ENCODE data around the gene TMEM209.
"Not testable (repeated sequence)": the region's sequence is repeated elsewhere in the genome, so short reads cannot be mapped to it uniquely, and the experiment has no call there.

Gene TMEM209

DNA sequence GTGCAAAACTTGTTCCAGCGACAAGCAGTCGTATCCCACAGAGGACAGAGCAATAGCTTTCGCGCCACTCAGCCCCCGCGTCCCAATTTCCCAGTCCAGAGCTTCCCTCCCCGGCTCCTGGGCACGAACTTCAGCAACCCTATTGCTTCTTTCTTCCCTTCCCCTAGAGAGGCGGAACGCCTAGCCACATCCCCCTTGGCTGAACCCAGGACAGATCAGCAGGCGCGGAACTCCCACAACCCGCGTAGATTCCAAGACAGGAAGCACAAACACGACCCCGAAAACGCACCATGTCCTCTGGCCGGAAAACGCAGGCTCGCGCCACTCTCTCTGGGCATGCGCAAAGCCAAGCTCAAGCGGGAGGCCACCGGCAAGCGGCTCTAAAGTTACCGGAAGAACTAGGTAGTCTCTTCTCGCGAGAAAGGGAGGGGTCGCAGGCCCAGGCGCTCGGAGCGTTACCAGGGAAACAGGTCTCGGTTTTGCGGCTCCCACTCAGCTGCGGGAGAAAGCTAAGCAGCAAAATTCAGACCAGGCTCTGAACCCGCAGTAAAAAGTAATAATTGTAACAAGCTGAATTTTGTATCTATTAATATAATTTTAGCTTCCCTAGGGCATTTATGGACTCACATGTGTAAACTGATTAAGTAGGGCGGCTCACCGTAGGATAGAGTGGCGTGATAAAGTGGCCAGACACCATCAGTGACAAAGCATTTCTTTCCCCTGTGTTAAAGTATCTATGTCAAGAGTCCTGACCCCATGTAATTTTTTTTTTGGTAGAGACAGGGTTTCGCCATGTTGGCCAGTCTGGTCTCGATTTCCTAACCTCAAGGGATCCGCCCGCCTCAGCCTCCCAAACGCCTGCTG, at the start of gene TMEM209:
TMEM209 (minus strand) TSS at position 323 of the 864 bp plus-strand sequence; CDS start at position 292, 31 bp downstream.
- peak; percentile 97 for DNase-seq

DNA sequence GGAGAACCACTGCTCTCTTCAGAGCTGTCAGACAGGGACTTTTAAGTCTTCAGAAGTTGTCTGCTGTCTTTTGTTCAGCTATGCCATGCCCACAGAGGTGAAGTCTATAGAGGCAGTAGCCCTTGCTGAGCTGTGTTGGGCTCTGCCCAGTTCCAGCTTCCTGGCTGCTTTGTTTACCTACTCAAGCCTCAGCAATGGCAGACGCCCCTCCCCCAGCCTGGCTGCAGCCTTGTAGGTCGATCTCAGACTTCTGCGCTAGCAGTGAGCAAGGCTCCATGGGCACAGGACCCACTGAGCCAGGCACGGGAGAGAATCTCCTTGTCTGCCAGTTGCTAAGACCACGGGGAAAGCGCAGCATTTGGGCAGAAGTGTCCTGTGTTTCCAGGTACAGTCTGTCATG, 49.3 kb upstream of the TMEM209 start:
- no peak for DNase-seq

DNA sequence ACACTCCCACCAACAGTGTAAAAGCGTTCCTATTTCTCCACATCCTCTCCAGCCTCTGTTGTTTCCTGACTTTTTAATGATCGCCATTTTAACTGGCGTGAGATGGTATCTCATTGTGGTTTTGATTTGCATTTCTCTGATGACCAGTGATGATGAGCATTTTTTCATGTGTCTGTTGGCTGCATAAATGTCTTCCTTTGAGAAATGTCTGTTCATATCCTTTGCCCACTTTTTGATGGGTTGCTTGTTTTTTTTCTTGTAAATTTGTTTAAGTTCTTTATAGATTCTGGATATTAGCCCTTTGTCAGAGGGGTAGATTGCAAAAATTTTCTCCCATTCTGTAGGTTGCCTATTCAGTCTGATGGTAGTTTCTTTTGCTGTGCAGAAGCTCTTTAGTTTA, 44.4 kb upstream of the TMEM209 start:
- not testable (repeated sequence) for DNase-seq

DNA sequence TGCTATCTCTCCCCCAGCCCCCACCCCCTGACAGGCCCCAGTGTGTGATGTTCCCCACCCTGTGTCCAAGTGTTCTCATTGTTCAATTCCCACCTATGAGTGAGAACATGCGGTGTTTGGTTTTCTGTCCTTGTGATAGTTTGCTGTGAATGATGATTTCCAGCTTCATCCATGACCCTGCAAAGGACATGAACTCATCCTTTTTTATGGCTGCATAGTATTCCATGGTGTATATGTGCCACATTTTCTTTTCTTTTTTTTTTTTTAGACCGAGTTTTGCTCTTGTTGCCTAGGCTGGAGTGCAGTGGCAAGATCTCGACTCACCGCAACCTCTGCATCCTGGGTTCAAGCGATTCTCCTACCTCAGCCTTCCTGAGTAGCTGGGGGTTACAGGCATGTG, 43.6 kb upstream of the TMEM209 start:
- DNase-seq = not testable (repeated sequence)

DNA sequence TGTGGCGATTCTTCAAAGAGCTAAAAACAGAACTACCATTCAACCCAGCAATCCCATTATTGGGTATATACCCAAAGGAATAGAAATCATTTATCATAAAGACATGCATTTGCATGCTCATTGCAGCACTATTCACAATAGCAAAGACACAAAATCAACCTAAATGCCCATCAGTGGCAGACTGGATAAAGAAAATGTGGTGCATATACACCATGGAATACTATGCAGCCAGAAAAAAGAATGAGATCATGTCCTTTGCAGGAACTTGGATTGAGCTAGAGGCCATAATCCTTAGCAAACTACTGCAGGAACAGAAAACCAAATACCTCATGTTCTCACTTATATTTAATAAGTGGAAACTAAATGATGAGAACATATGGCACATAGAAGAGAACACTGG, 41.3 kb upstream of the TMEM209 start:
- DNase-seq = not testable (repeated sequence)

DNA sequence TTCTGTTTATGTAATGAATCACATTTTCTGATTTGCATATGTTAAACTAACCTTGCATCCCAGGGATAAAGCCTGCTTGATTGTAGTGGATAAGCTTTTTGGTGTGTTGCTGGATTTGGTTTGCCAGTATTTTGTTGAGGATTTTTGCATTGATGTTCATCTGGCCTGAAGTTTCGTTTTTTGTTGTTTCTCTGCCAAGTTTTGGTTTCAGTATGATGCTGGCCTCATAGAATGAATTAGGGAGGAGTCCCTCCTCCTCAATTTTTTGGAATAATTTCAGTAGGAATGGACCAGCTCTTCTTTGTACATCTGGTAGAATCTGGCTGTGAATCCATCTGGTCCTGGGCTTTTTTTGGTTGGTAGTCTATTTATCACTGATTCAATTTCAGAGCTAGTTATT, 38.3 kb upstream of the TMEM209 start:
- not testable (repeated sequence) for DNase-seq

DNA sequence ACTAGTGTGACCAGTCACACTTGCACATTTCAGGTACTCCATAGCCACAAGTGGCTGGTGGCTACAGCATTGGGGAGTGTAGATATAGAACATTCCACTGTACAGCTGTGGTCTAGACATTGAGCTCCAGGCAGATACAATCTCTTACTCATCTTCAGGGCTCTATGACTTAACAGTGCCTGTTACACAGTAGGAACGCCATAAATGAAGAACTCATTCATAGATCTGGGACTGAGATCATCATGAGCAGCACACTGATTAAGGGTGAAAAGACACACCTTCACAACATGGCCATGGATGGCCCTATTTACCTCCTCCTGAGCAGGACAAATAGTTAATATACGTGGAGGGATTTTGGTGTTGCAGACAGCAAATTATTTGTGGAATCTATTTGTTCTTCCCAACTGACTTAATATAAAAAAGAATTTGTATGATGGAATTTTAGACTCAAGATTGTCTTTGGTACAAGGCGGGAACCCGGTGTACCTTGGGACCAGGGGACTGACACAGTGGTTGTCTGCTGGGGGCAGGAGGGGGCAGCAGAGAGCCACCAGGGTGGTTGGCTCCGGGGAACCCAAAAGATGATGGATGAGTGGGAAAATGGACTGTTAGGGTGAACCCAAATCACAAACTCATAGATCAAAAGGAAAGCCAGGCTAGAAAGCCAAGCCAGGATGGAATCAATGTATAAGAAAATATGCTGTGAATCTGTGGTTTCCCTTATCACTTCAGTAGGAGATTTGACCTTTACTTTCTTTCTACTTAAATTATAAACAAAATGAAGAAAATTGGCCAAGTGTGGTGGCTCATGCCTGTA, 37.2 kb upstream of the TMEM209 start:
- peak; percentile 20 for DNase-seq

DNA sequence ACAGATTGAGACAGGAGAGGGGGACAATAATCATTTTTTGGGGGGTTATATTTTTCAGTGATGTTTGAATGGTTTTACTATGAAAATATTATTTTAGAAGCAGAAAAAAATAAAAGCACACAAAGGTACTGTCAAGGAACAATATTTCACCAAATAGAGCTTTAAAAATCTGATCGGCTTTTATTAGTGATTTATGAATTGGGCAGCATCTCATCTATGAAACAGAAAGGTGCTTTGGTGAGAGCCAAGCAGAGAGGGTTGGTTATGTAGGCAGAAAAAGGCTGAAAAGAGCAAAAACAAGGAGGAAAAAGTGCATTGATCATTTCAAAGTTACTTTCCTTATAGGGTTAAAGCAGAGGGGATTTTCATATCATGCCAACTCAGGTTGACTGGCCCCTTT, 35.0 kb upstream of the TMEM209 start:
- DNase-seq = no peak

DNA sequence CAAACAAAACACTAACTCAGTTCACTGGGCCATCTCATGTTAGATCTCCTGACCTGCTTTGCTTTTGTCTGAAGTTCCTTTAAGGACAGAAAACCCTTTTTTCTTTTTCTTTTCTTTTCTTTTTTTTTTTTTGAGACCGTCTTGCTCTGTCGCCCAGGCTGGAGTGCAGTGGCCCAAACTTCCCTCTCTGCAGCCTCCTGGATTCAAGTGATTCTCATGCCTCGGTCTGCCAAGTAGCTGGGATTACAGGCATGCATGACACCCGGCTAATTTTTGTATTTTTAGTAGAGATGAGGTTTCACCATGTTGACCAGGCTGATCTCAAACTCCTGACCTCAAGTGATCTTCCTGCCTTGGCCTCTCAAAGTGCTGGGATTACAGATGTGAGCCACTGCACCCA, 31.2 kb upstream of the TMEM209 start:
- not testable (repeated sequence) for DNase-seq

DNA sequence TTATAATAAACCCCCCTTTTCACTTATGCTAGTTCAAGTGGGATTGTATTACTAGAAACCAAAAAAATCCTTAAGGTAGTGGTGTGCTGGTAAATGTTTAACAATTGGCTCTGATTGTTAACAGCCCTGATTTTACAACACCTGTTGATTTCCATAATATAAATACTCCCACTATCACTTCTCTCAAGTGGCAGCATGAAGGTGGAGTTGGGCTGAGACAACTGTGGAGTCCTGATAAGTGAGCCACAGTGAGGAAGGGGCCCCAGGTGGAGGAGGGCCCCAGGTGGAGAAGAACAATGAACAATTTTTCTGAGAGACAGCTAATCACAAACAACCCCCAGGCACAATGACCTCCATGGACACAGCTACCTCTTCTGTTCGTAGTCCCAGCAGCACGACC, 28.9 kb upstream of the TMEM209 start:
- no peak for DNase-seq

DNA sequence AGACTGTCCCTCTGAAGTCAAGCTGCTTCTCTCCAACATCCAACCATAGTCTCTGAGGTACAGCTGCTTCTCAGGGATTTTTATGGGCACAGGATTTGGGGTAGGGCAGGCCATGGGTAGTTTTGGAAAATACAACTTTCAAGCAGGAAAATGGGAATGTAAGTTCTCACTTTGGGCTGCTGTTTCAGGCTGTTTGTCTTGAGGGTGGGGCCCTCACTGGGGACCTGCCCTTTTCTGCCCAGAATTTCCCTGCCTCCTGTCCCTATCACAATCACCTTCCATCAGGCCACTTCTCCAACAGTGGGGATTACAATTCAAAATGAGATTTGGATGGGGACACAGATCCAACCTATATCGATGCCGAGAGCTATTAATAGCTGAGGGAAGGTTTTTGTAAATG, 27.0 kb upstream of the TMEM209 start:
- DNase-seq = no peak

DNA sequence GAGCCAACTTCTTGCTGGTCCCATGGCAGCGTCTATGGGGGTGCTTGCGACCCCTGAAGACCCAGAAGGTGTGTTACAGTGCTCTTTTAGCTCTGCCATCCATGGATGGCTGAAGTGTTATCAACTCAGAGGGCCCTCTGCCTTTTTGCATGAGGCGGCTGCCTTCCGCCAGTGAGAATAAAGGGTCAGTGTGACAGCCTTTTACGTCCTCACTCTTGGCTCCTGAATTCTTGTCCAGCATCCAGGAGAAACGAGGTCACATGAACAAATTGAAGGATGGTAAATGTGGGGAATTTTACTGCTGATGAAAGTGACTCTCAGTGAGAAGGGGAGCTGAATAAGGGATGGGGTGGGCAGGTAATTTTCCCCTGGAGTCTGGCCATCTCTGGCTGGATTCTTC, 26.6 kb upstream of the TMEM209 start:
- no peak for DNase-seq

DNA sequence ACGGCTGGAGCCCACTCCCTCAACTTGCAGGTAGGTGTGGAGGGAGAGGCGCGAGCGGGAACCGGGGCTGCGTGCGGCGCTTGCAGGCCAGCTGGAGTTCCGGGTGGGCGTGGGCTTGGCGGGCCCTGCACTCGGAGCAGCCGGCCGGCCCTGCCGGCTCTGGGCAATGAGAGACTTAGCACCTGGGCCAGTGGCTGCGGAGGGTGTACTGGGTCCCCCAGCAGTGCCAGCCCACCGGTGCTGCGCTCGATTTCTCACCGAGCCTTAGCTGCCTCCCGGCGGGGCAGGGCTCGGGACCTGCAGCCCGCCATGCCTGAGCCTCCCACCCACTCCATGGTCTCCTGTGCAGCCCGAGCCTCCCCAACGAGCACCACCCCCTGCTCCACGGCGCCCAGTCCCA, 24.8 kb upstream of the TMEM209 start:
- not testable (repeated sequence) for DNase-seq

DNA sequence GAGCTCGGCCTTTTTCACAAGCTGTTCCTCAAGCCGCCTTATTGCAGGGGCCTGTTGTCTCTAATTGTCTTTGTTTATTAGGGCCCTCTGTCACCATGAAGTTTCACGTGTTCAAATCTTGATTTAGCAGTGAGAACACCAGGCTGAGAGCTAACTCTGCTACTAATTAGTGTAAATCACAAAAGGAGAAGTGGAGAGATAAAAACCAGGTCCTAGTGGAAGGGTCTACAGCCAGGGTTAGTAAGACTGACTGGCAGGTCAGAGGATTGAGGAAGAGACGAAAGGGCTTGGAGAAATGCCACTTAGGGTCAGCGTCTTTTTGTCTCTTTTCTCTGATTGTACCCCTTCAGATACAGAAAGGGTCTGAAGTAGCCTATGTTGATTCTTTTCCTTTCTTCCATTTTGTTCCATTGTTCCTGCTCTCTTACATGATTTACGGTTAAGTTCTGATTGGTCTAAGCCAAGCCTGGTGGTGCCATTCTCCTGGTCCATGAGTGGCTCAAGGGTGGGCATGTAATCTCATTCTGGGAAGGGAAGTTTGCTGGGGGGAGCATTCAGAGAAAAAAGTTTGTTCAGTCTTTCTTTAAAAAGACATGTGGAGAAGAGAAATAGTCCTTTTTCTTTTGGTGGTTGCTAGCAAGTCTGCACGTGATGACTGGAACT, 23.8 kb upstream of the TMEM209 start:
- DNase-seq = no peak

DNA sequence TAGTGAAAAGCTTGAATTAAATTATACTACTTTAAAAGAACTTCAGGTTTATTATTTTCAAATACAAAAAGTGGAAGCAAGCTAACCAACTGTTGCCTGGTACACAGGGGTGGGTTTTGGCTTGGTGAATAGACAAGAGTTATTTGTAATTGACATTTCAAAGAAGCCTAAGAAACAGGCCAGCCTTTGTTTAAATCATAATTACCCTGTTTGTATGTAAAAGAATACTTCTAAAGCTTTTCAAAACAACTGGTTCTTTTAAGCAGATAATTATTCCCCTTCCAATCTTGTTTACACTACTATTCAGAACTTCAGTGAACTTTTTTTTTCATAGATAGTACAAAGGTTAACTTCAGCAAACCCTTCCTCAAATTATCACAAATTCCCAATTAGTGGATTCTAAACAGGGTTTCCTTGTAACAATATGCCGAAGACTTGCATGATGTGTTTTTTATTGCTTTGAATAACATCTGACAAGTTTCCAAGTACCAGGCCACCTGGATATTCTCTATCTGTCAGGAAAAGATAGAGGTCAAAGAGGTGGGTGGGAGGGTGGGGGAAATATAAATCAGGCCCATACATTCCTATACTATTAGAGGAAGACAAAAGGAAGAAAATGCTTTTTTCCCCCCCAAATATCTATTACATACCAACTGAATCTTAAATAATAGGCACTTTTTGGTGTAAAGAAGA, 22.8 kb upstream of the TMEM209 start:
- DNase-seq = no peak

DNA sequence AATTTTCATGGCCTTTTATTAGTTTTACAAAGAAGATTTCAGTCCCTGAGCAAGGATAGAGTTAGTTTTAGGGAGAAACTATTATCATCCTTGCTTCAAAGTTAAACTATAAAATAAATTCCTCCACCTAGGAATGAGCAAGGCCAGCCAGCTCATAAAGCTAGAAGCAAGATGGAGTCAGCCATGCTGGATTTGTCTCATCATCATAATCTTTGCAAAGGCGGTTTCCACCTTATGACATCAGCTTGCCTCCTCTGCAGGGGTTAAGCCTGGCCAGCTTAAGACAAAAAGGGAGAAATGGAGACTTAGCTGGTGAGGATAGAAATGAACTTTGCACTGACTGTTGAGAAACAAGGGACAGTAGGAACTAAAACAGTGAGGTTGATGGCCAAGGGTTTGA, 21.1 kb upstream of the TMEM209 start:
- DNase-seq = no peak

DNA sequence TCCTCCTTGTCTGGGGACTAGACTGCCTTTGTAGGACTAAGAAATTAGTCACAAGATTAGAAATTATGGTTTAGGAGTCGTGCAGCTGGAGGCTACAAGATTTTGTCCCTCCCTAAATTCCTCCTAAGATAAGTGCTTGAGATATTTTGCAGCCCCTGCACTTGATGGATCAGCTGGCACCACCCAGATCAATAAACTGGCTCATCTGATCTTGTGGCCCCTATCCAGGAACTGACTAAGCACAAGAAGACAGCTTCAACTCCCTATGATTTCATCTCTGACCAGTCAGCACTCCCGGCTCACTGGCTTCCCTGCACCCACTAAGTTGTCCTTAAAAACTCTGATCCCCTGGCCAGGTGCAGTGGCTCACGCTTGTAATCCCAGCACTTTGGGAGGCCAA, 19.7 kb upstream of the TMEM209 start:
- not testable (repeated sequence) for DNase-seq

DNA sequence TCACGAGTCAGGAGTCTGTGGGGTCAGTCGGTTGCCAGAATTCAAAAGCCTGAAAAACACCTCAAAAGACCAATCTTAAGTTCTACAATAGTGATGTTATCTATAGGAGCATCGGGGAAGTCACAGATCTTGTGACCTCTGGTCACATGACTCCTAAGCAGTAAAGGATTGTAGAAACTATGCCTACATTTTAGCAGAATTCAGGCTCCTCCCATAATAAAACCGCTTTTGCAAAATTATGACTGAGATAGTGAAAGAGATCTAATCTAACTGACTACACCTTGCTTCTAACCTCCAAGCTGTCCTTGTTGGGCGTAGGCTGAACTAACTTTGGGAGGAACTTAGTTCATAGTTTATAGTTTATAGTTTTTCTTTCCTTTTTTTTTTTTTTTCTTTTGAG, 19.0 kb upstream of the TMEM209 start:
- DNase-seq = no peak

DNA sequence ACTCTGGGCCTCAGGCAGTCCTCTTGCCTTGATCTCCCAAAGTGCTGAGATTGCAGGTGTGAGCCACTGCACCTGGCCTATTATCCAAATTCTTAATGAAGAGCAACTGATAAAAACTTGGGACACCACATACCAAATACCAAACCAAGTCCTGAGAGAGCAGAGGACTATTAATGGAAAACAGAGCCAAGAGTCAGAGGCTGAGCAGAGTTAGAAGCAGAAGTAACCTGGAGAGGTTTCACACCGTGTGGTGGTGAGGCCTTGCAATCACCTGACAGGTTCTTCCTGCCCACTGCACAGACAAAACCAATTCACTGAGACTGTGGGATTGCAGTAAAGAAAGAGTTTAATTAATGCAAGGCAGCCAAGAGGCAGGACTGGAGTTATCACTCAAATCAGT, 18.4 kb upstream of the TMEM209 start:
- no peak for DNase-seq

DNA sequence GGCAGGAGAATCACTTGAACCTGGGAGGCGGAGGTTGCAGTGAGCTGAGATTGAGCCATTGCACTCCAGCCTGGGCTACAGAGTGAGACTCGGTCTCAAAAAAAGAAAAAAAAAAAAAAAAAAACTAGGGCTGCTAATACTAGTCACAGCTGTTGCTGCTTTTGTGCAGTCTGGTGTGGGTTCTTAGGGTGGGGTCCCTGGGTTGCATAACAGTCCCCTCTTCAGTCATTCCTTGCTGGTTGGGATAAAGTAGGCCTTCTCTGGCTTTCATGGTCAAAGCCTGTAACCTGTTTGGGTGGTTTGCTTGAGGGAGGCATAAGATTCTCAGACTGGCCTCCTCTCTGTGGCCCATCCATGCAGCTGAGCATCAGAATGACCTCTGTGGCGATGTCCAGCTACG, 16.5 kb upstream of the TMEM209 start:
- no peak for DNase-seq

DNA sequence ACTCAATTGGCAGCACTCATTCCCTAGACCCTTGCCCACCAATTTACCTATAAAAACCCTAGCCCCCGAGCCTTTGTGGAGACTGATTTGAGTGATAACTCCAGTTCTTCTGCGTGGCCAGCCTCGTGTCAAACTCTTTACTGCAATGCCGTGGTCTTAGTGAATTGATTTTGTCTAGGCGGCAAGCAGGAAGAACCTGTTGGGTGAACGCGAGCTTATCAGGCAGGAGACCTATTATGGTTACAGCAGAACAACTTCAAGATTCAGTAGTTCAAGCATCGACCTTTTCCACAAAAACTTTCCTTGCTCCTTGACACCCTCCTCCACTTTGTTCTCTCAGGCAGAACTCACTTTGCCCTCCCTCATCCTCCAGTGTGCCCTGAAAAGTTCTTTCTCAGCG, 14.7 kb upstream of the TMEM209 start:
- DNase-seq = no peak

DNA sequence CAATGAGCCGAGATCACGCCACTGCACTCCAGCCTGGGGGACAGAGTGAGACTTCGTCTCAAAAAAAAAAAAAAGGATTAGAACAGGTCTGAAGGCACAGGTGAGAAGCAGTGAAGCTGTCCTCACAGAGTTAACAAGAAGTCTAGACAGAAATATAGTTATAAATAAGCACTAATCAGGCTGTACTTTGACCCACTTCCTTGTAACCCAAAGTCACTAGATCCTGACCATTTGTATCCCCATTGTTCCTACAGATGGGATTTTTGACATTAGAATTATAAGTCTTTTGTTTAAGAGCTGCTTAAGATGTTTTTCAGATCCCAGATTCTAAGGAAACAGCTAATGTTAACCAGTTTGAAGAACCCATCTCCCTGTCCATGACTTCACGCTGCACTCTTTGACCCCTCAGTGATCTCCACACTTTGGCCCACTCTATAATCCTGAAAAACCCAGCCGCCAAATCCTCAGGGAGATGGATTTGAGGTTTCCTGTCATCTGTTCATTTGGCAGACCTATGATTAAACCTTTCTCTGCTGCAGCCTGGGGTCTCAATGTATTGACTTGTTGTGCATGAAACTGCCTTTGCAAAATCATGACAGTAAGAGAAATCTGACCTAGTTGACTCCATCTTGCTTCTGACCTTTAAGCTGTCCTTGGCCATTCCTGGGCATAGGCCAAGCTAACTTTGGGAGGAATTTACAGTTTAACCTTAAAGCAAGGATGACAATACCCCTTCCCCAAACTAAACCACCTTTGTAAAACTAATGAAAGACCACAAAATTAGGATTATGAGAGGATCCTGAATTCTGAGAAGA, 13.8 kb upstream of the TMEM209 start:
- no peak for DNase-seq

Measured in CD4-positive, alpha-beta T cell treated with Interleukin-4 for 4 hours (primary cell).